NCI-H2227 (cell line): Measurements from ENCODE around the gene TYSND1.
"Not testable (repeated sequence)": the region's sequence is repeated elsewhere in the genome, so short reads cannot be mapped to it uniquely, and the experiment has no call there.

Source experiments
- DNase-seq: peaks from one replicate; lab custom pipeline; 2025; ENCODE audit not compliant: unreplicated experiment; lab: John Stamatoyannopoulos, UW

Gene TYSND1

GRCh38 chr10:70111496-70111895, 35.0 kb downstream of the TYSND1 start:
- DNase-seq, result no peak

- DNase-seq, result no peak
Observed at GRCh38 chr10:70109064-70109729, 37.3 kb downstream of the TYSND1 start.

- DNase-seq, result no peak
Observed at GRCh38 chr10:70106958-70107791, 39.3 kb downstream of the TYSND1 start.

GRCh38 chr10:70101668-70102067, 44.8 kb downstream of the TYSND1 start:
- DNase-seq, result no peak

GRCh38 chr10:70101068-70101562, 45.4 kb downstream of the TYSND1 start:
- not testable (repeated sequence) for DNase-seq

- no peak for DNase-seq
Observed at GRCh38 chr10:70098271-70098670, 48.2 kb downstream of the TYSND1 start.

GRCh38 chr10:70097459-70097858, 49.0 kb downstream of the TYSND1 start:
- DNase-seq, result no peak

GRCh38 chr10:70096705-70097420, 49.6 kb downstream of the TYSND1 start:
- no peak for DNase-seq

GRCh38 chr10:70096016-70096704, 50.3 kb downstream of the TYSND1 start:
- DNase-seq, result no peak

- no peak for DNase-seq
Observed at GRCh38 chr10:70094250-70094649, 52.2 kb downstream of the TYSND1 start.

GRCh38 chr10:70093335-70093944, 53.1 kb downstream of the TYSND1 start:
- DNase-seq, result no peak

- DNase-seq, result no peak
Observed at GRCh38 chr10:70092389-70092718, 54.1 kb downstream of the TYSND1 start.

GRCh38 chr10:70090951-70091350, 55.5 kb downstream of the TYSND1 start:
- no peak for DNase-seq

- DNase-seq, result no peak
Observed at GRCh38 chr10:70090013-70090412, 56.5 kb downstream of the TYSND1 start.

- no peak for DNase-seq
Observed at GRCh38 chr10:70088308-70088698, 58.2 kb downstream of the TYSND1 start.
